Neutrophil (primary cell): ENCODE data around the gene CYYR1.

Experiments
- H3K27ac ChIP-seq: fragments of 200-600 bp; sonication (generic); 2 replicates; pipeline ENCODE4 v1.5.1; 2016; ENCODE audit warnings: mild to moderate bottlenecking, moderate library complexity
- H3K27me3 ChIP-seq: fragments of 200-600 bp; sonication (generic); 2 replicates; pipeline ENCODE4 v1.6.0; 2016; ENCODE audit warnings: mild to moderate bottlenecking
- H3K36me3 ChIP-seq: fragments of 200-600 bp; sonication (generic); 2 replicates; pipeline ENCODE4 v1.5.1; 2017
- H3K4me1 ChIP-seq, 2 experiments: fragments of 200-600 bp in 1 of 2; sonication (generic) in 1 of 2; 1 replicate in 1 of 2; 2 replicates in 1 of 2; pipeline versions ENCODE4 v1.5.1 to v1.6.1; 2013 to 2016; ENCODE audit warnings: low read depth in 1 of 2, low read length in 1 of 2, mild to moderate bottlenecking in 1 of 2, moderate library complexity in 1 of 2; ENCODE audit not compliant: control insufficient read depth in 1 of 2, insufficient read depth in 1 of 2
- H3K4me3 ChIP-seq, 2 experiments: fragments of 200-600 bp in 1 of 2; sonication (generic) in 1 of 2; 1 replicate in 1 of 2; 2 replicates in 1 of 2; pipeline ENCODE4 v1.5.1; 2013 to 2016; ENCODE audit warnings: low read depth in 1 of 2, low read length in 1 of 2, mild to moderate bottlenecking in 1 of 2, moderate library complexity in 1 of 2
- H3K9me3 ChIP-seq: fragments of 200-600 bp; sonication (generic); 2 replicates; pipeline ENCODE4 v1.5.1; 2016
- TF ChIP-seq, protein P1 (sequence below): fragments of 200-600 bp; sonication (generic); IDR thresholded peaks from 2 replicates; pipeline ENCODE4 v1.5.1; 2016; ENCODE audit warnings: antibody characterized with exemption

Gene CYYR1

DNA sequence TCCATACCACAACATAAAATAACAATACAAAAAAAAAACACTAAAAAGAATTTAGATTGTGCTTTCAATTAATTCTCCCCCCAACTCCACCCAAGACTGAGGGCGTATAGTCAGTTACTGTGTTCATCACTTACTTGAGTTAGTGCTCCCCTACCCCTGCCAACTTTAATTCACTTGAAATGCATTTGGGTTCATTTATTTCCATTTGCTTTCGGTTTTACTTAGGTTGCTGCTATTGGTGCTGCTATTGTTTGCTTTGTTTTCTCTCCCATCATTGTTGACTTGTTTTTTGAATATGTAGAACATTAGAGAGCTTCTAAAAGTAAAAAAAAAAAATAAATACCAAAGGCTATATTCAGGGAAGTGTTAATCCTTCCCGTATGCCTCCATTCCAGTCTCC is 10.7 kb upstream of the CYYR1 start:
- Histone ChIP-seq H3K4me1 (no peaks in the 10 kb centered on the region), H3K27me3 (no peaks in the 10 kb centered on the region), H3K9me3 (no peaks in the 10 kb centered on the region), H3K27ac (no peak overlapping the region), H3K36me3 (no peaks in the 10 kb centered on the region), H3K4me3 (no peak overlapping the region)
- TF ChIP-seq, protein P1, sequence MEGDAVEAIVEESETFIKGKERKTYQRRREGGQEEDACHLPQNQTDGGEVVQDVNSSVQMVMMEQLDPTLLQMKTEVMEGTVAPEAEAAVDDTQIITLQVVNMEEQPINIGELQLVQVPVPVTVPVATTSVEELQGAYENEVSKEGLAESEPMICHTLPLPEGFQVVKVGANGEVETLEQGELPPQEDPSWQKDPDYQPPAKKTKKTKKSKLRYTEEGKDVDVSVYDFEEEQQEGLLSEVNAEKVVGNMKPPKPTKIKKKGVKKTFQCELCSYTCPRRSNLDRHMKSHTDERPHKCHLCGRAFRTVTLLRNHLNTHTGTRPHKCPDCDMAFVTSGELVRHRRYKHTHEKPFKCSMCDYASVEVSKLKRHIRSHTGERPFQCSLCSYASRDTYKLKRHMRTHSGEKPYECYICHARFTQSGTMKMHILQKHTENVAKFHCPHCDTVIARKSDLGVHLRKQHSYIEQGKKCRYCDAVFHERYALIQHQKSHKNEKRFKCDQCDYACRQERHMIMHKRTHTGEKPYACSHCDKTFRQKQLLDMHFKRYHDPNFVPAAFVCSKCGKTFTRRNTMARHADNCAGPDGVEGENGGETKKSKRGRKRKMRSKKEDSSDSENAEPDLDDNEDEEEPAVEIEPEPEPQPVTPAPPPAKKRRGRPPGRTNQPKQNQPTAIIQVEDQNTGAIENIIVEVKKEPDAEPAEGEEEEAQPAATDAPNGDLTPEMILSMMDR: no peak

GRCh38 chr21:26581818-26582217 is 8.7 kb upstream of the CYYR1 start:
- Histone ChIP-seq H3K4me3 (no peak overlapping the region), H3K9me3 (no peaks in the 10 kb centered on the region), H3K27ac (no peak overlapping the region), H3K36me3 (no peaks in the 10 kb centered on the region), H3K27me3 (no peaks in the 10 kb centered on the region), H3K4me1 (no peaks in the 10 kb centered on the region)
- TF ChIP-seq, protein P1: no peak

GRCh38 chr21:26572076-26572701 is 897 bp downstream of the CYYR1 start:
- peak overlapping the region; percentile 69 to 71 for H3K4me3 ChIP-seq
- peaks cover 31 to 35% of the 10 kb centered on the region in 2 experiments for H3K4me1 ChIP-seq
- TF ChIP-seq, protein P1: no peak
- no peaks in the 10 kb centered on the region for H3K36me3 ChIP-seq
- H3K9me3 ChIP-seq: no peaks in the 10 kb centered on the region
- H3K27me3 ChIP-seq: no peaks in the 10 kb centered on the region
- H3K27ac ChIP-seq: peak overlapping the region; percentile 54

DNA sequence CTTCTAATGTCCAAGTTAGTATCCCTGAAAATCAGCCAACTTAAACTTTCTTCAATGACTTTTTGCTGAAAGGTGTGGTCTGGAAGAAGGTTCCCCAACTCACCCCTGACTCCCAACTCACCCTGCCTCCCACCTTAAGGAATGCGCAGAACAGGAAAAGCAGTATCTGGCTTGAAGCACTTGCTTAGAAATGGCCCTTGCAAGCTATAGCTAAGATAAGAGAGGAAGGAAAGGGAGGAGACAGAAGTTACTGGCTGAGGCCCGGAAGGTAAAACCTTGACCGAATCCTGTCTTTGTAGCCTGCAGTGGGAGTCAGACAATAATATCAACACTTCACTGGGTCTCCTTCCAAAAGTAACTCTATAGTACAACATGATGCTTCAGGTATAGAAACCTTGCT is 2.9 kb downstream of the CYYR1 start:
- no peaks in the 10 kb centered on the region for H3K36me3 ChIP-seq
- TF ChIP-seq, protein P1: no peak
- H3K27me3 ChIP-seq: no peaks in the 10 kb centered on the region

DNA sequence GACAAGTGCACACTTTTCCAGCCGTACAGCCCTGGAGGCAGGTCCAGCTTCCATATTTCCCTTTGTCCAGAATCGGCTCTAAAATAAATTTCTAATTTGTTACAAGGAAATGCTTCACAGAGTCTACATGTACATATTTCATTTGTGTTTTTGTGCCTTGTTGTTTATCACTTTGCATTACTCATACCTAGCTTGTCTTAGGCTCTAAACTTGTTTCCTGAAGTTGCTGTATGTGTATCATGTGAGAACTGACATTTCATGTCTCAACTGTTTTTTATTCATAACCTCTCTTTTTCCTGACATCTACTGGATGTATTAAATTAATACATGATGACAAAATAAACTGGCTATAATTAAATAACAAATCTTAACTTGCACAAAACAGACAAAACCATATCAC is 7.5 kb downstream of the CYYR1 start:
- Histone ChIP-seq H3K27ac (peak overlapping the region; percentile 75), H3K4me1 (peaks cover 58 to 60% of the 10 kb centered on the region in 2 experiments)

More for the DNA sequence above, 2.9 kb downstream of the CYYR1 start:
- Histone ChIP-seq H3K4me3 (no peak overlapping the region), H3K4me1 (peaks cover 47 to 50% of the 10 kb centered on the region in 2 experiments), H3K9me3 (no peaks in the 10 kb centered on the region), H3K27ac (peak overlapping the region; percentile 53)

More for the DNA sequence above, 7.5 kb downstream of the CYYR1 start:
- Histone ChIP-seq H3K36me3 (no peaks in the 10 kb centered on the region), H3K27me3 (no peaks in the 10 kb centered on the region), H3K4me3 (peak overlapping the region; percentile 6 to 28), H3K9me3 (no peaks in the 10 kb centered on the region)
- TF ChIP-seq, protein P1: no peak
